Measurements from ENCODE around the gene LAMA4.
"Not testable (repeated sequence)": the region's sequence is repeated elsewhere in the genome, so short reads cannot be mapped to it uniquely, and the experiment has no call there.

LAMA4 gene

GRCh38 chr6:112141707-112142106 lies 112.7 kb downstream of the LAMA4 start:
- DNase-seq = no peak

GRCh38 chr6:112139052-112139451 lies 115.3 kb downstream of the LAMA4 start:
- no peak for DNase-seq

GRCh38 chr6:112130878-112131277 lies 123.5 kb downstream of the LAMA4 start:
- DNase-seq = no peak

GRCh38 chr6:112128208-112128607 lies 126.2 kb downstream of the LAMA4 start:
- no peak for DNase-seq

- DNase-seq = no peak
Observed at GRCh38 chr6:112123982-112124381, 130.4 kb downstream of the LAMA4 start.

GRCh38 chr6:112122756-112123155 lies 131.6 kb downstream of the LAMA4 start:
- no peak for DNase-seq

GRCh38 chr6:112118034-112118433 lies 136.3 kb downstream of the LAMA4 start:
- no peak for DNase-seq

GRCh38 chr6:112117554-112117953 lies 136.8 kb downstream of the LAMA4 start:
- peak; percentile 78 for DNase-seq

- DNase-seq = no peak
Observed at GRCh38 chr6:112116221-112116620, 138.1 kb downstream of the LAMA4 start.

- DNase-seq = no peak
Observed at GRCh38 chr6:112114577-112115223, 139.7 kb downstream of the LAMA4 start.

GRCh38 chr6:112113918-112114317 lies 140.4 kb downstream of the LAMA4 start:
- DNase-seq = no peak

GRCh38 chr6:112113431-112113830 lies 140.9 kb downstream of the LAMA4 start:
- no peak for DNase-seq

- no peak for DNase-seq
Observed at GRCh38 chr6:112109262-112109661, 145.1 kb downstream of the LAMA4 start.

- no peak for DNase-seq
Observed at GRCh38 chr6:112106562-112106961, 147.8 kb downstream of the LAMA4 start.

- DNase-seq = not testable (repeated sequence)
Observed at GRCh38 chr6:112106026-112106425, 148.3 kb downstream of the LAMA4 start.

GRCh38 chr6:112100561-112100960 lies 153.8 kb downstream of the LAMA4 start:
- DNase-seq = no peak

GRCh38 chr6:112096901-112097300 lies 157.5 kb downstream of the LAMA4 start:
- DNase-seq = no peak

GRCh38 chr6:112087916-112088315 lies 166.5 kb downstream of the LAMA4 start:
- DNase-seq = no peak

GRCh38 chr6:112087136-112087911 lies 167.0 kb downstream of the LAMA4 start, which contains the start of the genes FAM229B and TUBE1:
TSS of gene FAM229B (plus strand) at chr6:112087591. CDS start at chr6:112099284, 11,693 bp downstream.
TSS of gene TUBE1 (minus strand) at chr6:112087482. CDS start at chr6:112087434, 48 bp downstream.
- peak; percentile 95 for DNase-seq

GRCh38 chr6:112086744-112087135 lies 167.6 kb downstream of the LAMA4 start:
- DNase-seq = peak; percentile 3

- no peak for DNase-seq
Observed at GRCh38 chr6:112085286-112086065, 168.9 kb downstream of the LAMA4 start.

GRCh38 chr6:112081569-112081968 lies 172.8 kb downstream of the LAMA4 start:
- DNase-seq = no peak

- no peak for DNase-seq
Observed at GRCh38 chr6:112066606-112067005, 187.8 kb downstream of the LAMA4 start.
